ENCODE measurements around the gene DLG2.

DLG2 gene

GRCh38 chr11:84146826-84147225 lies 1480.3 kb downstream of the DLG2 start:
- no peak overlapping the region for H3K27ac Mint-ChIP-seq
- no peaks in the 10 kb centered on the region for H3K9me3 Mint-ChIP-seq
- no peak overlapping the region for H3K4me3 Mint-ChIP-seq
- no peak for TF ChIP-seq CTCF (IDR thresholded peaks at IDR 0.05)
- peaks cover 4% of the 10 kb centered on the region for H3K27me3 Mint-ChIP-seq (ENCODE audit: low read depth, poor library complexity)
- no peak for DNase-seq
- H3K36me3 Mint-ChIP-seq (ENCODE audit: low read depth), result no peaks in the 10 kb centered on the region
- H3K4me1 Mint-ChIP-seq, result no peaks in the 10 kb centered on the region

DNA sequence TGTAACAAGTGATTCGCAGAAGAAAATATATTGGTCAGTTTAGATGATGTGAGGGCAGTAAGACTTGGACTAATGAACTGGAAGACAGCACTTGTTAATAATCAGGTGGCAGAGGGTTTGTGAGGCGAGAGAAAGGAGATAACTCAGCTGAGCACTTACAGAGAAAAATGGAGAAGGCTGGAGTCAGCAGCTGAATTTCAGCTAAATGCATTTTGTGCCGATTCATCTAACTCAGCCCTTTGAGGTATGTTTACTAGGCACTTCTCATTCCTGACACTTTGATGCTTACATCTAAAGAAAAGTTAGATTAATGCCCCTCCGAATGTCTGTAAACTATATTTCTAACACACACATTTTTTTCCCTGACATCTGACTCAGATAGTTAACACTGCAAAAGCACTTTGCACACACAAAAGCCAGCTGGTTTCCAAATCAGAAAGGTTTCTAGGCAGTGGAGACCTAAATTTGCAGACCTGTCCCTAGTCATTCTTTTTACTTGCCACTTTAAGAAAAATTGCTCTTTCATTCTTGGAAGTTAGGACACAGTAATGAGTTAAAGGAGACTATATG lies 1481.4 kb downstream of the DLG2 start:
- peaks cover 4% of the 10 kb centered on the region for H3K27me3 Mint-ChIP-seq (ENCODE audit: low read depth, poor library complexity)

DNA sequence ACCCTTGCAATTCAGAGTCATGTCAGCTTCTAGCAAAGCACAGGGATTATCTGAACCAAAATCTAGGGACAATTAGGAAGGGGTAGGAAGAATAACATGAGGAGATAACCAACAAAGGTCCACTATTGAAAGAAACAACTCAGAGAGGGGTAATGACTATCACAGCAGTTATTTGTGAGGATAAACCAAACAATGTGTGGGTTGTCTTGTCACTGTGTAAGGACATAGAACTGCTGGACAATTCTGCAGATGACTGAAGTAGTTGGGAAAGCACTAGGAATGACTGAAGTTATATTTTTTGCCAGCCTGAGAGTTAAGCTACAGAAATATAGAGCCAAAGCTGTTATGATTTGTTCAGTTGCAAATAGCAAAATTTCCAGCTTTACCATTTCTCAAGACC lies 1482.6 kb downstream of the DLG2 start:
- H3K9me3 Mint-ChIP-seq, result no peaks in the 10 kb centered on the region
- DNase-seq, result no peak
- H3K4me1 Mint-ChIP-seq, result no peaks in the 10 kb centered on the region
- no peak for TF ChIP-seq CTCF (IDR thresholded peaks at IDR 0.05)
- no peaks in the 10 kb centered on the region for H3K36me3 Mint-ChIP-seq (ENCODE audit: low read depth)
- H3K27ac Mint-ChIP-seq, result no peak overlapping the region
- peaks cover 4% of the 10 kb centered on the region for H3K27me3 Mint-ChIP-seq (ENCODE audit: low read depth, poor library complexity)
- H3K4me3 Mint-ChIP-seq, result no peak overlapping the region

More for the DNA sequence above, 1481.4 kb downstream of the DLG2 start:
- no peak overlapping the region for H3K27ac Mint-ChIP-seq
- H3K9me3 Mint-ChIP-seq, result no peaks in the 10 kb centered on the region
- no peak for DNase-seq
- TF ChIP-seq CTCF (IDR thresholded peaks at IDR 0.05), result no peak
- H3K4me3 Mint-ChIP-seq, result no peak overlapping the region
- no peaks in the 10 kb centered on the region for H3K4me1 Mint-ChIP-seq
- H3K36me3 Mint-ChIP-seq (ENCODE audit: low read depth), result no peaks in the 10 kb centered on the region

DNA sequence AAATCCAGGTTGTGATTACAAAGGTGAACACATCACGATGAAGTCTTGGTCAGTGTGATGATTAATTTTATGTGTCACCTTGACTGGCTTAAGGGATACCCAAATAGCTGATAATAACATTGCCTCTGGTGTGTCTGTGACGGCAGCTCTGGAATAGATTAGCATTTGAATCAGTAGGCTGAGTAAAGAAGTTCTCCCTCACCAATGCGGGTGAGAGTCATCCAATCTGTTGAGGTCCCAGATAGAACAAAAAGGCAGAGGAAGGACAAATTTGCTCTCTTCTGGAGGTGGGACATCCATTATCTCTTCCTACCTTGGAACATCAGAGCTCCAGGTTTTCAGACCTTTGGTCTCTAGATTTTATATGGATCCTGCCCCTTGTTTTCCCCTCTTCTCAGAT lies 1484.7 kb downstream of the DLG2 start:
- H3K27me3 Mint-ChIP-seq (ENCODE audit: low read depth, poor library complexity), result peaks cover 4% of the 10 kb centered on the region
- TF ChIP-seq CTCF (IDR thresholded peaks at IDR 0.05), result no peak
- no peaks in the 10 kb centered on the region for H3K9me3 Mint-ChIP-seq
- no peak overlapping the region for H3K27ac Mint-ChIP-seq
- H3K4me3 Mint-ChIP-seq, result no peak overlapping the region
- H3K36me3 Mint-ChIP-seq (ENCODE audit: low read depth), result no peaks in the 10 kb centered on the region
- no peaks in the 10 kb centered on the region for H3K4me1 Mint-ChIP-seq
- DNase-seq, result no peak

DNA sequence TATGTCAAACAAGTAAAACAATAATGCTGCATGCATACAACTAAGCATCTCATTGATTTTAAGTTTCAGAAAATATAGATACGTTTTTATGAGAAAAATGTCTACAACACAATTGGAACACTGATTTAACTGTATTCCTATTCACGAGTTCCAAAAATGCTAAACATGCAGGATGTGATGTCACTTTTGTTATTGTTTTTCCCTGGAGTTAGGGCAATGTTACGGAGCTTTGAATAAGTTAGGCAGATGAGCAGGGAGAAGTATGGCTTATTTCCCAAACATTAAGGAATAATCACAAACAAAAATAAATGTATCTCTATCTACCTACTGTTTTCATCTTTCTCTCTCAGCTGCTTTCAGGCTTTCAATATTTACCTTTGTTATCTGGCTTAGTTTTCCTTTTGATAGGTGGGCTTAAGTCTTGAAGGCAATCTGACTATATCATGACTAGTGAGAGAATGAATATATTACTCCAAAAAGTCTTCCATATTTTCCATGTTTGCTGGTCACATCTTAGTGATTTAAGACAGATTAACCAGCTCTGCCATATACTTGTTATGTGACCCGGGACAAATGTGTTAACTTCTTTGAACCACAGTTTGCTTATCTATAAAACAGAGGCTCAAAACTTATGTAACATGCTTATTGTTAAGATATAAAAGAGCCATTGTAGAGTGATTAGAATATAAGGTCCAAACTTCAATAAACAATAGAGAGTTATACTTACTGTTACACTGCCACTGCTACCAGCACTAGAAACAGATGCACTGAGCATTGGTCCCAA lies 1486.6 kb downstream of the DLG2 start:
- H3K4me3 Mint-ChIP-seq, result no peak overlapping the region

More for the DNA sequence above, 1486.6 kb downstream of the DLG2 start:
- Mint-ChIP-seq H3K36me3 (ENCODE audit: low read depth) (no peaks in the 10 kb centered on the region), H3K4me1 (no peaks in the 10 kb centered on the region), H3K27ac (no peak overlapping the region), H3K27me3 (ENCODE audit: low read depth, poor library complexity) (peaks cover 4% of the 10 kb centered on the region), H3K9me3 (no peaks in the 10 kb centered on the region)
- no peak for TF ChIP-seq CTCF (IDR thresholded peaks at IDR 0.05)
- DNase-seq, result no peak

Data from nephron progenitor cell (in vitro differentiated cells).